Measurements from ENCODE around the gene P4HB. TPM values are rescaled to one million over a fixed set of nuclear protein-coding genes. Genes with fewer than 3 reads are reported as not detected.
A peak's percentile ranks its signal among the peaks of the same experiment; 100 is the strongest.

Gene P4HB
- total RNA-seq, 1 donor from 2014 or later: 462 TPM

- H3K9me3 ChIP-seq: no peaks in the 10 kb centered on the region
- no peak overlapping the region for H3K27ac ChIP-seq
- no peaks in the 10 kb centered on the region for H3K27me3 ChIP-seq
- H3K36me3 ChIP-seq: peaks cover 19% of the 10 kb centered on the region
- TF ChIP-seq CTCF (IDR thresholded peaks at IDR 0.05): no peak
- ATAC-seq (no peak), DNase-seq (no peak)
- intact Hi-C loops (cut with DNase I): no loop called here
- H3K4me1 ChIP-seq: peaks cover 43% of the 10 kb centered on the region
- no peak overlapping the region for H3K4me3 ChIP-seq
These were observed 7.8 kb upstream of the P4HB start for GRCh38 chr17:81867991-81868673.

GRCh38 chr17:81867170-81867990 lies 7.0 kb upstream of the P4HB start:
- Histone ChIP-seq H3K27ac (peak overlapping the region; percentile 58), H3K27me3 (no peaks in the 10 kb centered on the region), H3K4me3 (no peak overlapping the region), H3K36me3 (peaks cover 19% of the 10 kb centered on the region), H3K4me1 (peaks cover 35% of the 10 kb centered on the region), H3K9me3 (no peaks in the 10 kb centered on the region)
- no peak for TF ChIP-seq CTCF (IDR thresholded peaks at IDR 0.05)
- ATAC-seq (no peak), DNase-seq (no peak)
- intact Hi-C loops (cut with DNase I): no loop called here

GRCh38 chr17:81866440-81867169 lies 6.3 kb upstream of the P4HB start:
- H3K4me1 ChIP-seq: peaks cover 41% of the 10 kb centered on the region
- DNase-seq: no peak
- no peak overlapping the region for H3K4me3 ChIP-seq
- TF ChIP-seq CTCF (IDR thresholded peaks at IDR 0.05): no peak
- intact Hi-C loops (cut with DNase I): no loop called here
- H3K9me3 ChIP-seq: no peaks in the 10 kb centered on the region
- no peaks in the 10 kb centered on the region for H3K27me3 ChIP-seq
- peaks cover 19% of the 10 kb centered on the region for H3K36me3 ChIP-seq
- no peak for ATAC-seq
- H3K27ac ChIP-seq: peak overlapping the region; percentile 58

GRCh38 chr17:81865733-81866439 lies 5.6 kb upstream of the P4HB start:
- H3K27me3 ChIP-seq: no peaks in the 10 kb centered on the region
- intact Hi-C loops (cut with DNase I): no loop called here
- H3K9me3 ChIP-seq: no peaks in the 10 kb centered on the region
- peak overlapping the region; percentile 24 for H3K27ac ChIP-seq
- no peak for DNase-seq
- no peak for ATAC-seq
- TF ChIP-seq CTCF (IDR thresholded peaks at IDR 0.05): no peak
- peaks cover 42% of the 10 kb centered on the region for H3K4me1 ChIP-seq
- no peak overlapping the region for H3K4me3 ChIP-seq
- peaks cover 19% of the 10 kb centered on the region for H3K36me3 ChIP-seq

GRCh38 chr17:81865358-81865732 lies 5.0 kb upstream of the P4HB start:
- Histone ChIP-seq H3K27me3 (no peaks in the 10 kb centered on the region), H3K4me3 (no peak overlapping the region), H3K9me3 (no peaks in the 10 kb centered on the region), H3K4me1 (peaks cover 42% of the 10 kb centered on the region), H3K27ac (no peak overlapping the region), H3K36me3 (peaks cover 19% of the 10 kb centered on the region)
- TF ChIP-seq CTCF (IDR thresholded peaks at IDR 0.05): no peak
- no peak for DNase-seq
- intact Hi-C loops (cut with DNase I): no loop called here
- ATAC-seq: no peak
